HCT116 (cell line): ENCODE measurements around the gene TBC1D4. TPM values are rescaled to one million over a fixed set of nuclear protein-coding genes. Genes with fewer than 3 reads are reported as not detected.

Experiments
- ATAC-seq: fragments of 200-7000 bp; cut with Tn5 transposase; 2 replicates; pipeline ENCODE4 v1.9.1; 2020; ENCODE audit warnings: mild to moderate bottlenecking, moderate library complexity
- BruUV-seq: library from RNA; stranded (reverse); fragments of 400-500 nt; replicated peaks from 2 replicates; lab custom pipeline; 2021; lab: Mats Ljungman, UMichigan
- CTCF ChIA-PET: fragments of 300-600 bp; sonication (Branson Sonifier 250); formaldehyde crosslinking; loops from one replicate; lab custom pipeline; 2021; ENCODE audit warnings: antibody characterized with exemption; lab: Charles Lee
- POLR2A ChIA-PET: fragments of 300-600, 350-600 bp; sonication (Branson Sonifier 250); formaldehyde crosslinking; loops from one replicate; lab custom pipeline; 2021; ENCODE audit warnings: antibody characterized with exemption; lab: Charles Lee
- RAD21 ChIA-PET, 2 experiments: fragments of 300-600 bp; sonication (Branson Sonifier 250); formaldehyde crosslinking; loops; one replicate each; lab custom pipeline; 2023; ENCODE audit warnings: low total read pairs in 2 of 2; ENCODE audit not compliant: uncharacterized antibody in 2 of 2, unreplicated experiment in 2 of 2, low non-redundant PET in 1 of 2; lab: Charles Lee
- DNase-seq: peaks from one replicate; pipeline ENCODE4 v3.0.0-alpha.2; 2010; ENCODE audit warnings: low read depth, low spot score
- H2AFZ ChIP-seq: fragments of 200-600 bp; shearing (Covaris generic), sonication (generic); 2 replicates; pipeline ENCODE4 v1.6.1; 2017; ENCODE audit warnings: low read depth, mixed run types, mixed read lengths, antibody characterized with exemption, low read length; ENCODE audit not compliant: poor library complexity, severe bottlenecking
- H3K27ac ChIP-seq: 2 replicates; pipeline ENCODE4 v1.5.1; 2012; ENCODE audit warnings: low read depth, low read length
- H3K27me3 ChIP-seq: fragments of 200-600 bp; sonication (generic); 2 replicates; pipeline ENCODE4 v1.6.1; 2016; ENCODE audit warnings: mixed run types, low read length, mixed read lengths; ENCODE audit not compliant: insufficient read depth
- H3K36me3 ChIP-seq, 2 experiments: fragments of 200-500 bp in 1 of 2; fragments of 200-600 bp in 1 of 2; sonication (Bioruptor generic) in 1 of 2; sonication (generic) in 1 of 2; 2 replicates each; pipeline versions ENCODE4 v1.5.1 to v1.6.1; 2014 to 2016; ENCODE audit warnings: low read length in 2 of 2, inconsistent platforms in 1 of 2, mixed read lengths in 1 of 2, mixed run types in 1 of 2; ENCODE audit not compliant: insufficient read depth in 2 of 2, control insufficient read depth in 1 of 2
- H3K4me1 ChIP-seq, 2 experiments: fragments of 200-600 bp in 1 of 2; sonication (generic) in 1 of 2; 2 replicates each; pipeline versions ENCODE4 v1.5.1 to v1.6.1; 2012 to 2017; ENCODE audit warnings: low read length in 2 of 2, inconsistent platforms in 1 of 2, mild to moderate bottlenecking in 1 of 2, mixed read lengths in 1 of 2, mixed run types in 1 of 2, moderate library complexity in 1 of 2; ENCODE audit not compliant: insufficient read depth in 2 of 2, control insufficient read depth in 1 of 2
- H3K4me2 ChIP-seq: fragments of 200-600 bp; sonication (generic); 2 replicates; pipeline ENCODE4 v1.6.1; 2017; ENCODE audit warnings: mixed run types, low read length, mixed read lengths
- H3K4me3 ChIP-seq, 2 experiments: fragments of 200-600 bp in 1 of 2; sonication (generic) in 1 of 2; replicated peaks in 1 of 2; 2 replicates each; pipeline ENCODE4 v1.5.1; 2011 to 2016; ENCODE audit warnings: low read length in 2 of 2, control low read depth in 1 of 2, low read depth in 1 of 2, mild to moderate bottlenecking in 1 of 2, mixed read lengths in 1 of 2, mixed run types in 1 of 2
- H3K79me2 ChIP-seq: fragments of 200-600 bp; sonication (generic); 2 replicates; pipeline ENCODE4 v1.6.1; 2017; ENCODE audit warnings: mild to moderate bottlenecking, mixed run types, low read length, moderate library complexity, mixed read lengths; ENCODE audit not compliant: insufficient read depth
- H3K9ac ChIP-seq: fragments of 200-600 bp; sonication (generic); 2 replicates; pipeline ENCODE4 v1.6.1; 2016; ENCODE audit warnings: low read length, mixed read lengths
- H3K9me2 ChIP-seq: fragments of 200-600 bp; sonication (generic), shearing (Covaris generic); 2 replicates; pipeline ENCODE4 v1.6.1; 2017; ENCODE audit warnings: mixed run types, mild to moderate bottlenecking, moderate library complexity; ENCODE audit not compliant: insufficient read depth
- H3K9me3 ChIP-seq, 2 experiments: fragments of 200-500 bp in 1 of 2; fragments of 200-600 bp in 1 of 2; sonication (Bioruptor generic) in 1 of 2; sonication (generic) in 1 of 2; 2 replicates each; pipeline ENCODE4 v1.6.1; 2014 to 2017; ENCODE audit warnings: low read length in 2 of 2, mixed read lengths in 2 of 2, inconsistent platforms in 1 of 2, low read depth in 1 of 2, mild to moderate bottlenecking in 1 of 2, mixed run types in 1 of 2, moderate library complexity in 1 of 2; ENCODE audit not compliant: control insufficient read depth in 1 of 2, insufficient read depth in 1 of 2
- H4K20me1 ChIP-seq: fragments of 200-600 bp; sonication (generic), shearing (Covaris generic); 2 replicates; pipeline ENCODE4 v1.6.1; 2017; ENCODE audit warnings: mixed run types, mild to moderate bottlenecking, moderate library complexity; ENCODE audit not compliant: insufficient read depth
- CBX3 ChIP-seq: IDR thresholded peaks from 2 replicates; pipeline ENCODE4 v1.6.1; 2012; ENCODE audit warnings: low read depth
- CEBPB ChIP-seq: IDR thresholded peaks from 2 replicates; pipeline ENCODE4 v1.6.1; 2012; ENCODE audit warnings: low read depth
- EGR1 ChIP-seq: IDR thresholded peaks from 2 replicates; pipeline ENCODE4 v1.6.1; 2012; ENCODE audit warnings: low read depth
- ELF1 ChIP-seq: IDR thresholded peaks from 2 replicates; pipeline ENCODE4 v1.6.1; 2012; ENCODE audit warnings: low read depth, borderline replicate concordance
- EZH2 ChIP-seq: fragments of 200-600 bp; sonication (generic); IDR thresholded peaks from 2 replicates; pipeline ENCODE4 v1.6.1; 2017; ENCODE audit warnings: antibody characterized with exemption, mixed run types
- EZH2phosphoT487 ChIP-seq: fragments of 200-600 bp; IDR thresholded peaks from 2 replicates; pipeline ENCODE4 v1.6.1; 2018; ENCODE audit warnings: antibody characterized with exemption, borderline replicate concordance
- FOSL1 ChIP-seq: IDR thresholded peaks from 2 replicates; pipeline ENCODE4 v1.6.1; 2012; ENCODE audit warnings: low read depth
- JUND ChIP-seq: IDR thresholded peaks from 2 replicates; pipeline ENCODE4 v1.6.1; 2012
- POLR2A ChIP-seq: IDR thresholded peaks from 2 replicates; pipeline ENCODE4 v1.7.0; 2011; ENCODE audit warnings: borderline replicate concordance; ENCODE audit not compliant: insufficient read depth, insufficient read length; ENCODE audit errors: extremely low read depth
- POLR2AphosphoS5 ChIP-seq: IDR thresholded peaks from 2 replicates; pipeline ENCODE4 v1.6.1; 2011; ENCODE audit warnings: mild to moderate bottlenecking, low read depth, low read length, moderate library complexity
- RAD21 ChIP-seq: IDR thresholded peaks from 2 replicates; pipeline ENCODE4 v1.6.1; 2012; ENCODE audit warnings: low read depth, mild to moderate bottlenecking
- SP1 ChIP-seq: IDR thresholded peaks from 2 replicates; pipeline ENCODE4 v1.6.1; 2012; ENCODE audit warnings: low read depth
- SRF ChIP-seq: IDR thresholded peaks from 2 replicates; pipeline ENCODE4 v1.6.1; 2012; ENCODE audit warnings: low read depth
- TCF7L2 ChIP-seq: IDR thresholded peaks from 2 replicates; pipeline ENCODE4 v1.7.0; 2011; ENCODE audit warnings: borderline replicate concordance, inconsistent platforms; ENCODE audit not compliant: insufficient read depth, insufficient read length; ENCODE audit errors: extremely low read depth
- YY1 ChIP-seq: IDR thresholded peaks from 2 replicates; pipeline ENCODE4 v1.6.1; 2011; ENCODE audit warnings: low read length, low read depth, moderate library complexity, mild to moderate bottlenecking; ENCODE audit not compliant: insufficient replicate concordance; ENCODE audit errors: extremely low read depth
- ZFX ChIP-seq: fragments of 450-650 bp; IDR thresholded peaks from 2 replicates; pipeline ENCODE4 v1.6.1; 2017
- ZNF274 ChIP-seq: fragments of 200-500 bp; sonication (Bioruptor generic); IDR thresholded peaks from 2 replicates; pipeline ENCODE4 v1.6.1; 2014; ENCODE audit warnings: mild to moderate bottlenecking, low read depth, low read length, inconsistent platforms
- intact Hi-C: fragments of 100-400 bp; cut with micrococcal nuclease; formaldehyde crosslinking; loops from 2 replicates; pipeline ENCODE4 v1.10.0; 2022
- total RNA-seq: library from RNA; stranded (reverse); gene quantifications from one replicate; pipeline ENCODE4 v1.2.1, GENCODE V29; 2021; ENCODE audit not compliant: unreplicated experiment
- TF ChIP-seq, protein P1 (sequence below): IDR thresholded peaks from 2 replicates; pipeline ENCODE4 v1.6.1; 2012
- TF ChIP-seq, protein P2 (sequence below): IDR thresholded peaks from 2 replicates; pipeline ENCODE4 v1.6.1; 2012
- TF ChIP-seq, protein P3 (sequence below): IDR thresholded peaks from 2 replicates; pipeline ENCODE4 v1.6.1; 2012; ENCODE audit warnings: low read depth

The TBC1D4 gene
- total RNA-seq, 1 experiment from 2014 or later: 24.6 TPM

DNA sequence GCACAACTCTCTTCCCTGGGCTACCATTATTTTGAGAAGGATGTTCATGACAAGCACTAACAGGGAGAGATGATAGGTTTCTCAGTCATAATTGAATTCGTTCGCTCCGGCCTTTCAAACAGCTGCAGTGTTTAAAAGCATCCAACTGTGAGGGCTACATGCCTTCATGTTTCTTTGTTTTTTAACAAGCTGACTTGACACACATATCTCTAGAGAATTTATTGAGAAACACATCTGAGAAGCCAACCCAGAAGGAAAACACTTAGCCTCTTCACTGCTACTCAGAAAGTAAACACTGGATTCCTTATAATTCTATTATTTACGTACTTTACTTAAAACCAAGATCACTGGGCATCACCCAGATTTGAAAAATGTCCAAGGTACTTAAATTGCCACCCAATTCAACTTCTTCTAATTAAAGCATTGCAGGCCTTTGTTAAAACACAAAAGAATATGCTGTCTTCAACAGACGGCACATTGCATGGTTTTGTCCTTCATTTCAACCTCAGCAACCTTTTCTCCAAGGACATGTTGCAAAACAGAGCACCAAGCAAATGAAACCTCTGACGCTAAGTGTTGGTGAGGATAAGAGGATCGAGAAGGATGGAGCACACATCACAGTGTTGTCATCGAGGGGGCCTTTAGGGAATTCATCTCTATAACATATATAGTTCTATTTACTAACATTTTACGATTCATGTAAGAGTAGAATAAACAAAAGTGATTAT, 75.8 kb downstream of the TBC1D4 start:
- H3K4me1 ChIP-seq: no peaks in the 10 kb centered on the region
- RAD21 ChIA-PET: no interaction called here

DNA sequence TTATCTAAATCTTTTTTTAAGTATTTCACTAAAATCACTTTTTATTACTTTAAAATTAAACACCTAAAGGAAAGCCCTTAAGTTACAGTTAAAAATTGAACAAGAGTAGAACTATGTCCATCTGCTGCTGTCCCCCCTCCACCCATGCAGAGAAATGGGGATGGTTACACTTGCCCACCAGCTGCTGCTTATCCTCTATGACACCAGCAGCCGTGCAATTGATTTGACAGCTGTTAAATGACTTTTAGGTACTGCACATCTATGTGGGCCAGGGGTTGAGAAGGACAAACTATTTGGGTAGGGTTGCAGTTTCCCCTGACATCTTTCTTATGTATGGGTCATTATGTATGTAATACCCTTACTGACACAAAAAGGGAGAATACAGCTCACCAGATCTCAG, 77.2 kb downstream of the TBC1D4 start:
- Histone ChIP-seq H3K4me3 (no peak overlapping the region), H4K20me1 (no peaks in the 10 kb centered on the region), H3K27me3 (no peaks in the 10 kb centered on the region), H3K9ac (no peak overlapping the region), H3K36me3 (no peaks in the 10 kb centered on the region), H3K9me3 (0 out of 4 replicates have a peak, but pooled peaks cover 0 to 2% of the 10 kb centered on the region in 2 experiments), H3K4me2 (no peak overlapping the region), H3K4me1 (no peaks in the 10 kb centered on the region), H3K9me2 (no peaks in the 10 kb centered on the region), H3K79me2 (peaks cover 30% of the 10 kb centered on the region), H3K27ac (no peak overlapping the region), H2AFZ (no peak overlapping the region)
- intact Hi-C loops: no loop called here
- ATAC-seq: no peak
- no TSS peak for BruUV-seq
- no peak for DNase-seq
- POLR2A ChIA-PET: no interaction called here
- RAD21 ChIA-PET: no interaction called here
- CTCF ChIA-PET: no interaction called here
- TF ChIP-seq ZNF274 (no peak), JUND (no peak), CBX3 (no peak), SP1 (no peak), ELF1 (no peak), TCF7L2 (no peak), EGR1 (no peak), RAD21 (no peak), POLR2AphosphoS5 (no peak), SRF (no peak)
- TF ChIP-seq, protein P1, sequence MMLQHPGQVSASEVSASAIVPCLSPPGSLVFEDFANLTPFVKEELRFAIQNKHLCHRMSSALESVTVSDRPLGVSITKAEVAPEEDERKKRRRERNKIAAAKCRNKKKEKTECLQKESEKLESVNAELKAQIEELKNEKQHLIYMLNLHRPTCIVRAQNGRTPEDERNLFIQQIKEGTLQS: no peak
- TF ChIP-seq, protein P2, sequence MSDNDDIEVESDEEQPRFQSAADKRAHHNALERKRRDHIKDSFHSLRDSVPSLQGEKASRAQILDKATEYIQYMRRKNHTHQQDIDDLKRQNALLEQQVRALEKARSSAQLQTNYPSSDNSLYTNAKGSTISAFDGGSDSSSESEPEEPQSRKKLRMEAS: no peak
- TF ChIP-seq, protein P3, sequence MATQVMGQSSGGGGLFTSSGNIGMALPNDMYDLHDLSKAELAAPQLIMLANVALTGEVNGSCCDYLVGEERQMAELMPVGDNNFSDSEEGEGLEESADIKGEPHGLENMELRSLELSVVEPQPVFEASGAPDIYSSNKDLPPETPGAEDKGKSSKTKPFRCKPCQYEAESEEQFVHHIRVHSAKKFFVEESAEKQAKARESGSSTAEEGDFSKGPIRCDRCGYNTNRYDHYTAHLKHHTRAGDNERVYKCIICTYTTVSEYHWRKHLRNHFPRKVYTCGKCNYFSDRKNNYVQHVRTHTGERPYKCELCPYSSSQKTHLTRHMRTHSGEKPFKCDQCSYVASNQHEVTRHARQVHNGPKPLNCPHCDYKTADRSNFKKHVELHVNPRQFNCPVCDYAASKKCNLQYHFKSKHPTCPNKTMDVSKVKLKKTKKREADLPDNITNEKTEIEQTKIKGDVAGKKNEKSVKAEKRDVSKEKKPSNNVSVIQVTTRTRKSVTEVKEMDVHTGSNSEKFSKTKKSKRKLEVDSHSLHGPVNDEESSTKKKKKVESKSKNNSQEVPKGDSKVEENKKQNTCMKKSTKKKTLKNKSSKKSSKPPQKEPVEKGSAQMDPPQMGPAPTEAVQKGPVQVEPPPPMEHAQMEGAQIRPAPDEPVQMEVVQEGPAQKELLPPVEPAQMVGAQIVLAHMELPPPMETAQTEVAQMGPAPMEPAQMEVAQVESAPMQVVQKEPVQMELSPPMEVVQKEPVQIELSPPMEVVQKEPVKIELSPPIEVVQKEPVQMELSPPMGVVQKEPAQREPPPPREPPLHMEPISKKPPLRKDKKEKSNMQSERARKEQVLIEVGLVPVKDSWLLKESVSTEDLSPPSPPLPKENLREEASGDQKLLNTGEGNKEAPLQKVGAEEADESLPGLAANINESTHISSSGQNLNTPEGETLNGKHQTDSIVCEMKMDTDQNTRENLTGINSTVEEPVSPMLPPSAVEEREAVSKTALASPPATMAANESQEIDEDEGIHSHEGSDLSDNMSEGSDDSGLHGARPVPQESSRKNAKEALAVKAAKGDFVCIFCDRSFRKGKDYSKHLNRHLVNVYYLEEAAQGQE: no peak

More for the DNA sequence above, 75.8 kb downstream of the TBC1D4 start:
- Histone ChIP-seq H3K79me2 (peaks cover 34% of the 10 kb centered on the region), H3K9me3 (no peaks in the 10 kb centered on the region), H3K36me3 (no peaks in the 10 kb centered on the region), H3K4me2 (no peak overlapping the region)
- DNase-seq: no peak
- POLR2A ChIA-PET: no interaction called here
- TF ChIP-seq FOSL1: no peak
- no peak for TF ChIP-seq EZH2
- no peak for TF ChIP-seq ZFX
- no peak for TF ChIP-seq ELF1
- TF ChIP-seq POLR2AphosphoS5: no peak
- no peak for TF ChIP-seq POLR2A
- TF ChIP-seq YY1: no peak
- no peak for TF ChIP-seq ZNF274
- TF ChIP-seq RAD21: no peak
- no peak for TF ChIP-seq CBX3
- TF ChIP-seq EGR1: no peak
- no peak for TF ChIP-seq EZH2phosphoT487
- TF ChIP-seq CEBPB: no peak
- TF ChIP-seq, all 23 proteins: peak for 0
- ATAC-seq: no peak
- H3K9me2 ChIP-seq: no peaks in the 10 kb centered on the region
- H3K27me3 ChIP-seq: no peaks in the 10 kb centered on the region
- H3K4me3 ChIP-seq: no peak overlapping the region
- intact Hi-C loops: no loop called here
- no peak overlapping the region for H2AFZ ChIP-seq
- BruUV-seq: no TSS peak
- H4K20me1 ChIP-seq: no peaks in the 10 kb centered on the region
- CTCF ChIA-PET: no interaction called here
- no peak overlapping the region for H3K27ac ChIP-seq
- H3K9ac ChIP-seq: no peak overlapping the region
